Transverse colon (tissue), 4 donors: ENCODE measurements around the gene TXNDC16. TPM values are rescaled to one million over a fixed set of nuclear protein-coding genes. Genes with fewer than 3 reads are reported as not detected.

Experiments
- DNase-seq: peaks from one replicate; pipeline ENCODE4 v3.0.0-alpha.2; 2019
- H3K27ac ChIP-seq, 4 donors: fragments of 200-600 bp; sonication (generic); 2 replicates each; pipeline ENCODE4 v1.5.1; 2016 to 2018; ENCODE audit warnings: inconsistent platforms in 4 of 4
- H3K27me3 ChIP-seq: fragments of 200-600 bp; sonication (generic); 2 replicates; pipeline ENCODE4 v1.5.1; 2017; ENCODE audit warnings: inconsistent platforms
- H3K36me3 ChIP-seq, 4 donors: fragments of 200-600 bp; sonication (generic); 2 replicates each; pipeline ENCODE4 v1.5.1; 2017 to 2019; ENCODE audit warnings: inconsistent platforms in 4 of 4
- H3K4me1 ChIP-seq, 4 donors: fragments of 200-600 bp; sonication (generic); 2 replicates each; pipeline ENCODE4 v1.5.1; 2017 to 2020; ENCODE audit warnings: inconsistent platforms in 4 of 4
- H3K4me3 ChIP-seq, 4 donors: fragments of 200-600 bp; sonication (generic); 1 replicate in 1 of 4; 2 replicates in 3 of 4; pipeline versions ENCODE4 v1.5.1 to v1.6.1; 2017 to 2019; ENCODE audit warnings: inconsistent platforms in 4 of 4
- H3K9me3 ChIP-seq, 2 donors: fragments of 200-600 bp; sonication (generic); 2 replicates each; pipeline ENCODE4 v1.5.1; 2017 to 2019; ENCODE audit warnings: inconsistent platforms in 2 of 2
- CTCF ChIP-seq, 5 experiments: fragments of 200-600 bp in 3 of 5; fragments of 450-650 bp in 2 of 5; sonication (generic) in 3 of 5; IDR thresholded peaks; 1 replicate in 2 of 5; 2 replicates in 3 of 5; pipeline ENCODE4 v1.5.1; 2016 to 2017; ENCODE audit warnings: antibody characterized with exemption in 5 of 5, inconsistent platforms in 3 of 5, mild to moderate bottlenecking in 2 of 5, moderate library complexity in 1 of 5
- EP300 ChIP-seq: sonication (generic); formaldehyde crosslinking; IDR thresholded peaks from one replicate; pipeline ENCODE4 v1.6.1; 2017; ENCODE audit warnings: antibody characterized with exemption, low read depth
- POLR2A ChIP-seq: fragments of 450-650 bp; IDR thresholded peaks from one replicate; pipeline ENCODE4 v1.6.1; 2016; ENCODE audit warnings: antibody characterized with exemption, mild to moderate bottlenecking, moderate library complexity
- POLR2AphosphoS5 ChIP-seq, 3 donors: sonication (generic); formaldehyde crosslinking; IDR thresholded peaks; one replicate each; pipeline ENCODE4 v1.6.1; 2016; ENCODE audit warnings: antibody characterized with exemption in 3 of 3
- WGBS, 2 donors: methylation state at CpG; one replicate each; pipeline ENCODE4 v1.1.5; 2018; ENCODE audit warnings: low coverage in 1 of 2; 5-methylcytosine and 5-hydroxymethylcytosine counted together
- in situ Hi-C, 4 donors: fragments of 200-750 bp; cut with MboI; loops; one replicate each; pipeline versions ENCODE4 v1.15.0 to v1.15.1; 2017; ENCODE audit warnings: low sequenced_read_pairs in 3 of 4, low pct_ligation_motif_present in 1 of 4, low pct_unique_long_range_greater_than_20kb in 1 of 4
- intact Hi-C: fragments of 100-400 bp; cut with DNase I; formaldehyde crosslinking; loops from one replicate; pipeline ENCODE4 v1.15.1; 2023; ENCODE audit warnings: low total_unique reads
- total RNA-seq, 4 donors: library from RNA; depleted of rRNA; stranded (reverse); fragments of >200 nt; gene quantifications; one replicate each; pipeline ENCODE4 v1.1.0, GENCODE V29; 2016

TXNDC16 gene
- total RNA-seq, 4 donors from 2014 or later: 5.6 to 11.1 (median 7.1) TPM; not detected in 1

- in situ Hi-C loops: no loop called here
- H3K27ac ChIP-seq: no peak overlapping the region
- 90 to 95% methylated on average over 5 of the region's 5 CpGs for WGBS, 2 donors
- peaks cover 0 to 2% of the 10 kb centered on the region in 2 donors for H3K9me3 ChIP-seq
- intact Hi-C loops: no loop called here
- no peaks in the 10 kb centered on the region for H3K27me3 ChIP-seq
- no peaks in the 10 kb centered on the region for H3K36me3 ChIP-seq
- DNase-seq: no peak
- peaks cover 9 to 30% (median 20%) of the 10 kb centered on the region in 4 donors for H3K4me1 ChIP-seq
- TF ChIP-seq CTCF (IDR thresholded peaks at IDR 0.05) (no peak), POLR2AphosphoS5 (IDR thresholded peaks at IDR 0.05) (no peak), EP300 (no peak), POLR2A (no peak)
- H3K4me3 ChIP-seq: no peak overlapping the region
Measured at GRCh38 chr14:52397844-52398243, 154.5 kb downstream of the TXNDC16 start.

DNA sequence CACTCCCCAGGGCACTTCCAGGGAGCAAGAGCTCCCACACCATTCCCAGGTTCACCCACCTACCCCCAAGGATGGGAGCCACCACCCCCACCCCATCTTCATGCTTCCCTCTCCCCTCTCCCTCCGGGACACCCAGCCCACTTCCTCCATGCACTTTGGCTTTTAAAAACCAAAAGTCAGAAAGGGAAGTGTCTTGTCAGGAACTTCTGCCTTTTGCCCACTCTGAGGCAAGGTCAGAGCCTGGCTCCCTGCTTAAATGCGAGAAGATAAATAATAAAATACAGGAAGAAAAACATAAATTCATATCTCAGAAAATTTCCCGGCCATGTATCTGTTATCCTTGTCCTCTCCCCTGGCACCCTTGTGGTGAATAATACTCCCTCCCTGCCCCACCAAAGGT lies 156.6 kb downstream of the TXNDC16 start:
- H3K4me3 ChIP-seq: no peak overlapping the region
- intact Hi-C loops (no loop called here), in situ Hi-C loops (no loop called here)
- no peaks in the 10 kb centered on the region for H3K27me3 ChIP-seq
- H3K27ac ChIP-seq: no peak overlapping the region
- H3K4me1 ChIP-seq: peaks cover 6 to 31% (median 22%) of the 10 kb centered on the region in 4 donors
- TF ChIP-seq POLR2A (no peak), EP300 (no peak), POLR2AphosphoS5 (IDR thresholded peaks at IDR 0.05) (no peak), CTCF (IDR thresholded peaks at IDR 0.05) (no peak)
- no peaks in the 10 kb centered on the region for H3K36me3 ChIP-seq
- no peak for DNase-seq
- H3K9me3 ChIP-seq: peaks cover 0 to 2% of the 10 kb centered on the region in 2 donors
- 57 to 83% methylated on average over 2 to 3 of the region's 3 CpGs for whole genome bisulfite sequencing, 2 donors

DNA sequence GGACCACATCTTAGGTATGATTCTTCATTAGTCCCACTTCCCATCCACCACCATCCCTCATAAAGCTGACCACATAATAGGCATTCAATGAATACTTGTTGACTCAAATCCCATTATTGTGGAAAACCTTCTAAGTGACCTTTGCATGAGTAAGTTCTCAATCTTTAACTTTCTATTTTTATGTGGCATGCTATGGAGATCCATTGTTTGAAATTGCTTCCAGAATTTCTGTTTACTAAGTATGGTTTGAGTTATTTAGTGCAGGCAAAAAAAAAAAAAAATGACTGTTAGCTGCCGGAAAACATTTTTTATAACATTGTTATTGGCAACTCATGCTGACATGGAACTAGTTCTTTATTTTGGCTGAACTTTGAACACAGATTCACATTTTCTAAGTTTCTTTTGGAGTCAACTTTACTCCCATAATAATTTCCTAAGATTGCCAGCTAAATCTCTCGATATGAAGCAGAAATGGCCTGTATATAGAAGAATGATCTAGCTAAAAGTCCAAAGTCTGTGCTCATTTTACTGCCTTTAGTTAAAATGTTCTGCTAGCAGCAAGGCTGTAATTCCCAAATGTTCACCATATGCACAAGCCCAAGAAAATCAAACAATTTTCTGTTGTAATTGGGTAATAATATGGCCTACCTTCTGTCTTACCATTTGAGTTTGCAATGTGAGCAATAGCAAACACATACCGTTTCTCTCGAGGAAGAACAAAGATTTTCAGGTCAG lies 160.3 kb downstream of the TXNDC16 start:
- intact Hi-C loops (no loop called here), in situ Hi-C loops (no loop called here)
- DNase-seq: no peak
- Histone ChIP-seq H3K27me3 (no peaks in the 10 kb centered on the region), H3K36me3 (no peaks in the 10 kb centered on the region), H3K4me1 (peaks cover 0 to 14% (median 8%) of the 10 kb centered on the region in 4 donors), H3K27ac (peak overlapping the region in 3 of 4 donors; percentile 50 to 64 (median 58)), H3K9me3 (peaks cover 0 to under 1% of the 10 kb centered on the region in 2 donors), H3K4me3 (no peak overlapping the region)
- peak in 1 of 3 donors; percentile 11 for TF ChIP-seq POLR2AphosphoS5 (IDR thresholded peaks at IDR 0.05)
- TF ChIP-seq EP300: no peak
- 29 to 48% methylated on average over 2 to 4 of the region's 4 CpGs for WGBS, 2 donors

Other genes with a start within 250 kb of the TXNDC16 start
- 1 to 10 TPM; 1.1 to 9.4 (median 4.9) TPM for gene PTGER2, start 238.2 kb downstream of the TXNDC16 start, total RNA-seq
- gene GPR137C, start 331 bp upstream of the TXNDC16 start, total RNA-seq: 1 to 10 TPM in 1 of 4 donors, under 1 TPM in 3; 0.27 to 2.6 (median 0.36) TPM
- 10 to 100 TPM; 21.9 to 46.0 (median 35.6) TPM for gene ERO1A, start 143.1 kb upstream of the TXNDC16 start, total RNA-seq
- 10 to 100 TPM in 3 of 4 donors, 1 to 10 TPM in 1; 6.8 to 87.8 (median 47.8) TPM for gene PSMC6, start 154.7 kb upstream of the TXNDC16 start, total RNA-seq
- 10 to 100 TPM in 2 of 4 donors, 1 to 10 TPM in 2; 6.0 to 14.4 (median 9.1) TPM for gene STYX, start 177.7 kb upstream of the TXNDC16 start, total RNA-seq
- gene GNPNAT1, start 239.1 kb upstream of the TXNDC16 start, total RNA-seq: 10 to 100 TPM in 2 of 4 donors, 1 to 10 TPM in 2; 7.5 to 17.1 (median 12.7) TPM